Ishikawa (cell line): ENCODE measurements around the gene RALGPS1.

Source experiments
- CEBPB ChIP-seq: IDR thresholded peaks from 2 replicates; pipeline ENCODE4 v1.6.1; 2012
- CREB1 ChIP-seq: IDR thresholded peaks from 2 replicates; pipeline ENCODE4 v1.6.1; 2012; ENCODE audit warnings: low read depth
- EGR1 ChIP-seq: IDR thresholded peaks from 2 replicates; pipeline ENCODE4 v1.6.1; 2012
- EP300 ChIP-seq: IDR thresholded peaks from 2 replicates; pipeline ENCODE4 v1.6.1; 2012; ENCODE audit warnings: borderline replicate concordance
- FOXM1 ChIP-seq: IDR thresholded peaks from 2 replicates; pipeline ENCODE4 v1.6.1; 2012; ENCODE audit warnings: low read depth, borderline replicate concordance
- NFIC ChIP-seq: IDR thresholded peaks from 2 replicates; pipeline ENCODE4 v1.6.1; 2012
- RAD21 ChIP-seq: IDR thresholded peaks from 2 replicates; pipeline ENCODE4 v1.6.1; 2012; ENCODE audit warnings: low read depth
- TAF1 ChIP-seq: IDR thresholded peaks from 2 replicates; pipeline ENCODE4 v1.6.1; 2012; ENCODE audit warnings: low read depth, mild to moderate bottlenecking
- TCF12 ChIP-seq: IDR thresholded peaks from 2 replicates; pipeline ENCODE4 v1.6.1; 2012; ENCODE audit warnings: low read depth
- TEAD4 ChIP-seq: IDR thresholded peaks from 2 replicates; pipeline ENCODE4 v1.6.1; 2012
- YY1 ChIP-seq: IDR thresholded peaks from 2 replicates; pipeline ENCODE4 v1.6.1; 2012; ENCODE audit warnings: low read depth
- ZBTB7A ChIP-seq: IDR thresholded peaks from 2 replicates; pipeline ENCODE4 v1.6.1; 2012; ENCODE audit warnings: low read depth
- TF ChIP-seq, protein P1 (sequence below): IDR thresholded peaks from 2 replicates; pipeline ENCODE4 v1.6.1; 2012
- TF ChIP-seq, protein P2 (sequence below): IDR thresholded peaks from 2 replicates; pipeline ENCODE4 v1.6.1; 2012
- TF ChIP-seq, protein P3 (sequence below): IDR thresholded peaks from 2 replicates; pipeline ENCODE4 v1.6.1; 2012; ENCODE audit warnings: low read depth, mild to moderate bottlenecking

The RALGPS1 gene

DNA sequence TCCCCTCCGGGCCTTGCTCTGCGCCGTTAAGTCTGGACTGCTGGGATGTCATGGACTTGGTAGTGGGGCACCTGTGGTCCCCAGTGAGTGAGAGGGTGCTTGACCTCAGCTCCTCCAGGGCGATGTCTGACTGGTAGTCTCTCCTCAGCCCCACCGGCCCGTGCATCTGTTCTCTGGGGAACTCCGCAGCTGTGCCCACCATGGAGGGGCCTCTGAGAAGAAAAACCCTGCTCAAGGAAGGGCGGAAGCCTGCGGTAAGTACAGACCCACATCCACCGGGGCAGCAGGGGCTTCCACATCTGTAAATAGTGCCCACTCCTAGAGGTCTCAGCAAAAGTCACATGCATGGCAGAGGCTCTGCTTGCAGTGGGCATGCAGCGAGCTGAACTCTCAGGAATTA is 297.4 kb downstream of the RALGPS1 start:
- TF ChIP-seq, protein P1, sequence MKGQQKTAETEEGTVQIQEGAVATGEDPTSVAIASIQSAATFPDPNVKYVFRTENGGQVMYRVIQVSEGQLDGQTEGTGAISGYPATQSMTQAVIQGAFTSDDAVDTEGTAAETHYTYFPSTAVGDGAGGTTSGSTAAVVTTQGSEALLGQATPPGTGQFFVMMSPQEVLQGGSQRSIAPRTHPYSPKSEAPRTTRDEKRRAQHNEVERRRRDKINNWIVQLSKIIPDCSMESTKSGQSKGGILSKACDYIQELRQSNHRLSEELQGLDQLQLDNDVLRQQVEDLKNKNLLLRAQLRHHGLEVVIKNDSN, result no peak
- TF ChIP-seq YY1, result no peak
- TF ChIP-seq, protein P2, sequence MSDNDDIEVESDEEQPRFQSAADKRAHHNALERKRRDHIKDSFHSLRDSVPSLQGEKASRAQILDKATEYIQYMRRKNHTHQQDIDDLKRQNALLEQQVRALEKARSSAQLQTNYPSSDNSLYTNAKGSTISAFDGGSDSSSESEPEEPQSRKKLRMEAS, result no peak
- no peak for TF ChIP-seq EP300
- no peak for TF ChIP-seq EGR1
- TF ChIP-seq NFIC, result no peak
- TF ChIP-seq TAF1, result no peak
- TF ChIP-seq TEAD4, result no peak
- TF ChIP-seq RAD21, result no peak
- TF ChIP-seq CEBPB, result no peak
- TF ChIP-seq CREB1, result no peak
- no peak for TF ChIP-seq FOXM1
- TF ChIP-seq ZBTB7A, result no peak
- TF ChIP-seq, protein P3, sequence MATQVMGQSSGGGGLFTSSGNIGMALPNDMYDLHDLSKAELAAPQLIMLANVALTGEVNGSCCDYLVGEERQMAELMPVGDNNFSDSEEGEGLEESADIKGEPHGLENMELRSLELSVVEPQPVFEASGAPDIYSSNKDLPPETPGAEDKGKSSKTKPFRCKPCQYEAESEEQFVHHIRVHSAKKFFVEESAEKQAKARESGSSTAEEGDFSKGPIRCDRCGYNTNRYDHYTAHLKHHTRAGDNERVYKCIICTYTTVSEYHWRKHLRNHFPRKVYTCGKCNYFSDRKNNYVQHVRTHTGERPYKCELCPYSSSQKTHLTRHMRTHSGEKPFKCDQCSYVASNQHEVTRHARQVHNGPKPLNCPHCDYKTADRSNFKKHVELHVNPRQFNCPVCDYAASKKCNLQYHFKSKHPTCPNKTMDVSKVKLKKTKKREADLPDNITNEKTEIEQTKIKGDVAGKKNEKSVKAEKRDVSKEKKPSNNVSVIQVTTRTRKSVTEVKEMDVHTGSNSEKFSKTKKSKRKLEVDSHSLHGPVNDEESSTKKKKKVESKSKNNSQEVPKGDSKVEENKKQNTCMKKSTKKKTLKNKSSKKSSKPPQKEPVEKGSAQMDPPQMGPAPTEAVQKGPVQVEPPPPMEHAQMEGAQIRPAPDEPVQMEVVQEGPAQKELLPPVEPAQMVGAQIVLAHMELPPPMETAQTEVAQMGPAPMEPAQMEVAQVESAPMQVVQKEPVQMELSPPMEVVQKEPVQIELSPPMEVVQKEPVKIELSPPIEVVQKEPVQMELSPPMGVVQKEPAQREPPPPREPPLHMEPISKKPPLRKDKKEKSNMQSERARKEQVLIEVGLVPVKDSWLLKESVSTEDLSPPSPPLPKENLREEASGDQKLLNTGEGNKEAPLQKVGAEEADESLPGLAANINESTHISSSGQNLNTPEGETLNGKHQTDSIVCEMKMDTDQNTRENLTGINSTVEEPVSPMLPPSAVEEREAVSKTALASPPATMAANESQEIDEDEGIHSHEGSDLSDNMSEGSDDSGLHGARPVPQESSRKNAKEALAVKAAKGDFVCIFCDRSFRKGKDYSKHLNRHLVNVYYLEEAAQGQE, result no peak

DNA sequence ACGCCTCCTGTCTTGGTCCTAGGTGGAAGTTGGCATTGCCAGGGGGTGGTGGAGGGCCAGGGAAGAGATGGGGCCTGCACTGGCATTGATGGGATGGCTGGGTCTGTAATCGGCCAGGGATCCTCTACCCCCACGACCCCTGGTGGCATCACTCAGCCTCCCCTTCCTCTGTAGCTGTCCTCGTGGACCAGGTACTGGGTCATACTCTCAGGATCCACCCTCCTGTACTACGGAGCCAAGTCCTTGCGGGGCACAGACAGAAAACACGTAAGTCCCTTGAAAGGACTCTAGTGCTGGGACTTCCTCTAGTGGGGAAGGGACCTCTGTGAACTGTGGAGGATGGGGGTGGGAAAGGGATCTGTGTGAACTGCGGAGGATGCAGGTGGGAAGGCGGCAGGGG is 297.9 kb downstream of the RALGPS1 start:
- TF ChIP-seq CEBPB, result no peak
- no peak for TF ChIP-seq EGR1
- TF ChIP-seq, protein P3, result no peak
- TF ChIP-seq, protein P1, result no peak
- no peak for TF ChIP-seq ZBTB7A
- TF ChIP-seq TAF1, result no peak
- no peak for TF ChIP-seq EP300
- TF ChIP-seq NFIC, result no peak
- TF ChIP-seq, protein P2, result no peak
- TF ChIP-seq TCF12, result no peak
- no peak for TF ChIP-seq FOXM1

DNA sequence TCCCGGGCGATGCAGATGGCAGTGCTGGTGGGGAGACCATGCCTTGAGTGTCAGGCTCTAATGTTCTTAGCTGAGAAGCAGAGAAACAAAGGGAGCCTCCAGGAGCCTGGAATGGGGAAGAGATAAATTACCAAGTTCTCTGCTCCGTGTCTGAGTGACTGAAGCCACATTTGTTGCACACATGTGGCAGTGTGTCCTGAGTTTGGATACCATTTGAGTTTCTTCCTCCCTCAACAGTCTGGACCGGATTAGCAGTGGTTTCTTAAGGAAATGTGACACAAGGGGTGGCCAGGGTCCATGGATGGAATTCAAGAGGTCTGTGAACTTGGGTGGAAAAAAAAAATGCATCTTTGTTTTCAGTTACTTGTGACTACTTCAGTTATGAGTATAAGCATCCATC is 299.3 kb downstream of the RALGPS1 start:
- TF ChIP-seq NFIC (no peak), CREB1 (no peak), EGR1 (no peak), CEBPB (no peak), TEAD4 (no peak), ZBTB7A (no peak), EP300 (no peak), TCF12 (no peak), RAD21 (no peak), YY1 (no peak), FOXM1 (no peak), TAF1 (no peak)
- TF ChIP-seq, protein P1, result no peak
- TF ChIP-seq, protein P2, result no peak
- TF ChIP-seq, protein P3, result no peak
